Activated B cell treated with CpG ODN at 0.5 μM for 24 hours (primary cell): ENCODE measurements around the gene PAPPA. TPM values are rescaled to one million over a fixed set of nuclear protein-coding genes. Genes with fewer than 3 reads are reported as not detected.

Experiments used
- ATAC-seq: fragments of 200-7000 bp; cut with Tn5 transposase; one replicate; pipeline ENCODE4 v1.10.0; 2021; ENCODE audit warnings: low read depth, mild to moderate bottlenecking, moderate library complexity
- CTCF ChIA-PET: fragments of 350-600 bp; sonication (Branson Sonifier 250); formaldehyde crosslinking; loops from one replicate; lab custom pipeline; 2021; ENCODE audit warnings: antibody characterized with exemption; lab: Charles Lee
- POLR2A ChIA-PET: fragments of 350-600 bp; sonication (Branson Sonifier 250); formaldehyde crosslinking; loops from one replicate; lab custom pipeline; 2021; ENCODE audit warnings: antibody characterized with exemption; lab: Charles Lee
- DNase-seq: peaks from one replicate; pipeline ENCODE4 v3.0.0; 2022
- H3K27ac Mint-ChIP-seq: one replicate; pipeline ENCODE4 v1.8.0; 2020; ENCODE audit warnings: mixed read lengths
- H3K27me3 Mint-ChIP-seq: one replicate; pipeline ENCODE4 v1.8.0; 2021; ENCODE audit warnings: mixed read lengths
- H3K36me3 Mint-ChIP-seq: one replicate; pipeline ENCODE4 v1.8.0; 2021; ENCODE audit warnings: low read depth, mixed read lengths
- H3K4me1 Mint-ChIP-seq: one replicate; pipeline ENCODE4 v1.8.0; 2021; ENCODE audit warnings: mixed read lengths
- H3K4me3 Mint-ChIP-seq: one replicate; pipeline ENCODE4 v1.8.0; 2020; ENCODE audit warnings: mild to moderate bottlenecking, mixed read lengths
- H3K9me3 Mint-ChIP-seq: one replicate; pipeline ENCODE4 v1.8.0; 2020; ENCODE audit warnings: mixed read lengths
- intact Hi-C: fragments of 100-400 bp; cut with micrococcal nuclease; formaldehyde crosslinking; loops from one replicate; pipeline ENCODE4 v1.15.1; 2024
- total RNA-seq: library from RNA; stranded (reverse); gene quantifications from 2 replicates; pipeline ENCODE4 v1.2.3, GENCODE V29; 2022
- TF ChIP-seq, protein P1 (sequence below): fragments of 200-600 bp; IDR thresholded peaks from one replicate; pipeline ENCODE4 v1.8.0; 2022; ENCODE audit warnings: antibody characterized with exemption, mild to moderate bottlenecking

The PAPPA gene
- total RNA-seq, 1 donor from 2014 or later, result not detected

DNA sequence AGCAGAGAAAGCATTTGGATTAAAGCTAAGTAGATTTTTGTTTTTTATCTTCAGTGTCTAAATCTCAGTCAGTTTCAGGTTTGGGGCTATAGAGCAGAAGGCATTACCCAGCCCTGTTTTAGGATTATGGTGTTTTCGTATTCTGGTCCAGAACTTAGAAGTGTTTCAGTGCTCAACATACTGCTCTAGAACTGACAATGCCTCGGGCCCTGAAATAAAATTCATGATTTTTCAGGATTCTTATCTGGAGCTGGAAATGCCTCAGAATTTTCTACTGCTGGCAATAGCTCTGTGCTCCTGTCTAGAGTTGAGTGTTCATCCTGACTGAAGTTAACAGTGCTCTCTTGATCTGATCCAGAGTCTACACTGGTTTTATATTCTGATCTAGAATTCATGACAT is 163.9 kb downstream of the PAPPA start:
- intact Hi-C loops, result no loop called here
- ChIA-PET POLR2A (no interaction called here), CTCF (no interaction called here)
- no peaks in the 10 kb centered on the region for H3K36me3 Mint-ChIP-seq
- ATAC-seq (no peak), DNase-seq (no peak)
- no peak overlapping the region for H3K27ac Mint-ChIP-seq
- no peaks in the 10 kb centered on the region for H3K4me1 Mint-ChIP-seq
- TF ChIP-seq, protein P1, sequence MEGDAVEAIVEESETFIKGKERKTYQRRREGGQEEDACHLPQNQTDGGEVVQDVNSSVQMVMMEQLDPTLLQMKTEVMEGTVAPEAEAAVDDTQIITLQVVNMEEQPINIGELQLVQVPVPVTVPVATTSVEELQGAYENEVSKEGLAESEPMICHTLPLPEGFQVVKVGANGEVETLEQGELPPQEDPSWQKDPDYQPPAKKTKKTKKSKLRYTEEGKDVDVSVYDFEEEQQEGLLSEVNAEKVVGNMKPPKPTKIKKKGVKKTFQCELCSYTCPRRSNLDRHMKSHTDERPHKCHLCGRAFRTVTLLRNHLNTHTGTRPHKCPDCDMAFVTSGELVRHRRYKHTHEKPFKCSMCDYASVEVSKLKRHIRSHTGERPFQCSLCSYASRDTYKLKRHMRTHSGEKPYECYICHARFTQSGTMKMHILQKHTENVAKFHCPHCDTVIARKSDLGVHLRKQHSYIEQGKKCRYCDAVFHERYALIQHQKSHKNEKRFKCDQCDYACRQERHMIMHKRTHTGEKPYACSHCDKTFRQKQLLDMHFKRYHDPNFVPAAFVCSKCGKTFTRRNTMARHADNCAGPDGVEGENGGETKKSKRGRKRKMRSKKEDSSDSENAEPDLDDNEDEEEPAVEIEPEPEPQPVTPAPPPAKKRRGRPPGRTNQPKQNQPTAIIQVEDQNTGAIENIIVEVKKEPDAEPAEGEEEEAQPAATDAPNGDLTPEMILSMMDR, result no peak
- H3K27me3 Mint-ChIP-seq, result no peaks in the 10 kb centered on the region
- no peaks in the 10 kb centered on the region for H3K9me3 Mint-ChIP-seq
- H3K4me3 Mint-ChIP-seq, result no peak overlapping the region

DNA sequence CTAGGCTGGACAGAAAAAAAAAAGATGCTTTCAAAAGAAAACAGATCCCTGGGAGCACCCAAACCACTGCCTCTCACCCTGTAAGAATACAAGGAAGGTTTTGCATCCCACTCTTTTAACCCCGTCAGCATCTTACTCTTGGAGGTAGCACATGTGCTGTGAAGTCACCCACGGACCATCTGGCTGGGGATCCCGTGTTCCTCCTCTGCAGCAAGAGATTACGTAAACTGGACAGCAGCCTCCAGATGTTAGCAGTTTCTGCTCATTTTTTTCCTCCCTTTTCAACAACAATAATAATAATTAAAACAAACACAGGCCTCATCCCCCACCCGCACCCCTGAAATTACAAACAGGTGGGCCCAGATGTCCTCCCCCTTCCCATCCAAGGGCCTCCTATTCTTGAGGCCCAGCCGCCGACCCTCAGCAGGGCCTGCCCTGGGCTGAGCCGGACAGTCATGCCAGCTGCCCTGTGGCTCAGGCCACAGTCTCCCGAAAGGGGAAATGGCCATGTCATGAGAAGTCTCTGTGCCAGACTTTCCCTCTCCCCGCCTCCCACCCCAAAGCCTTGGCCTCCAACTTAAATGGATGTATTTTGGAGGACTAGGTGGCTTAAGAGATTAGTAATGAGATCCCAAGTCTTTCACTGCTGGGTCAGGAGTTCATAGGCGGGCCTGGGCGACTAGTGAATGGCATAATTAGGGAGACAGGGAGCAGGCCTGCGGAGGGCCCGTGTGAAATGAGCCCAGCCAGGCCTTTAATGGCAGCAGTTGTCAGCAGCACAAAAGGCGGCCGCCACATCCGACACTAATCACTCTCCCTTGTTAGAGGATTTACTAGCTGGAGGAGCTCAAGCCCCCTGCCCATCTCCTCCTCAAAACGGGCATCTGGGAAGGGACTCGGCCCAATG is 165.1 kb downstream of the PAPPA start:
- CTCF ChIA-PET, result no interaction called here
- DNase-seq (no peak), ATAC-seq (no peak)
- POLR2A ChIA-PET, result no interaction called here
- TF ChIP-seq, protein P1, result no peak
- H3K4me1 Mint-ChIP-seq, result no peaks in the 10 kb centered on the region
- no peaks in the 10 kb centered on the region for H3K36me3 Mint-ChIP-seq
- H3K27ac Mint-ChIP-seq, result no peak overlapping the region
- intact Hi-C loops, result no loop called here
- H3K27me3 Mint-ChIP-seq, result no peaks in the 10 kb centered on the region
- H3K9me3 Mint-ChIP-seq, result no peaks in the 10 kb centered on the region
- H3K4me3 Mint-ChIP-seq, result no peak overlapping the region

DNA sequence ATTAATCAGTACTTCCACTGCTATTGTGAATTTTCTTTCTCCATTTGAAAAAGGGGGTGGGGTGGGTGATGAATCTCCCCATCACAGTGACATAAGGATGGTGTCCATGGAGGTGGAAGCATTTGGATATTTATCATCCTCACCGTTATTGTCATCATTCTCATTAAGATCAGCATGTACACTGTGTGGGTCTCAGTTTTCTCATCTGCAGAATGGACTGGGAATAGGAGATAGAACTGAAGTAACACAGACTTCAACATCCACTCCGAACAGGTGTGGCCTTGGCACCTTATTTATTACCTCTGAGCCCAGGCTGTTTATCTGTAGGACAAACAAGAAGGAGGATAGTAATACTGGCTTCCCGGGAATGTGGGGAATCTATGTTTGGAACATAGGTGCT is 165.9 kb downstream of the PAPPA start:
- DNase-seq, result no peak
- H3K36me3 Mint-ChIP-seq, result no peaks in the 10 kb centered on the region
- intact Hi-C loops, result no loop called here
- CTCF ChIA-PET, result no interaction called here
- no peaks in the 10 kb centered on the region for H3K9me3 Mint-ChIP-seq
- TF ChIP-seq, protein P1, result no peak
- POLR2A ChIA-PET, result no interaction called here
- H3K4me3 Mint-ChIP-seq, result no peak overlapping the region
- ATAC-seq, result no peak
- no peaks in the 10 kb centered on the region for H3K27me3 Mint-ChIP-seq
- H3K27ac Mint-ChIP-seq, result no peak overlapping the region
- H3K4me1 Mint-ChIP-seq, result no peaks in the 10 kb centered on the region

DNA sequence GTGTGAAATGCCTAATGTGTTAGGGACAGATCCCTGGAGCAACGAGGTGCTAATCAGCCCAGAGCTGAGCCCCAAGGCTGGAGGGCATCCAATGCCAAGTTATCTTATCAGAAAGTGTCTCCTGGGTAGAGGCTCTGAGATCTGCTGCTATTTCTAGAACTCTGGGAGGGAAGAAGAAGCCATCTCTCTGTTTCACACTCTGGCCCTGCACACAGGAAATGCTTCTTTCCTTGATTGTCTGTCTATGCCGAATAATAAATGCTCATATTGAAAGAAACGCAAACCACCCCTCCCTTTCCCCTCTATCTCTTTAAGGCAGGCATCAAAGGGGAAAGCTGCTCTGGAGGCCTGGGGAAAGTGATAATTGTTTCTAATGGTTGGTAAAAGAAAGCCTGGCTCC is 166.7 kb downstream of the PAPPA start:
- no peaks in the 10 kb centered on the region for H3K36me3 Mint-ChIP-seq
- intact Hi-C loops, result no loop called here
- ChIA-PET POLR2A (no interaction called here), CTCF (no interaction called here)
- no peak overlapping the region for H3K27ac Mint-ChIP-seq
- DNase-seq, result no peak
- no peak overlapping the region for H3K4me3 Mint-ChIP-seq
- no peaks in the 10 kb centered on the region for H3K4me1 Mint-ChIP-seq
- no peak for ATAC-seq
- TF ChIP-seq, protein P1, result no peak
- H3K27me3 Mint-ChIP-seq, result no peaks in the 10 kb centered on the region
- H3K9me3 Mint-ChIP-seq, result no peaks in the 10 kb centered on the region

DNA sequence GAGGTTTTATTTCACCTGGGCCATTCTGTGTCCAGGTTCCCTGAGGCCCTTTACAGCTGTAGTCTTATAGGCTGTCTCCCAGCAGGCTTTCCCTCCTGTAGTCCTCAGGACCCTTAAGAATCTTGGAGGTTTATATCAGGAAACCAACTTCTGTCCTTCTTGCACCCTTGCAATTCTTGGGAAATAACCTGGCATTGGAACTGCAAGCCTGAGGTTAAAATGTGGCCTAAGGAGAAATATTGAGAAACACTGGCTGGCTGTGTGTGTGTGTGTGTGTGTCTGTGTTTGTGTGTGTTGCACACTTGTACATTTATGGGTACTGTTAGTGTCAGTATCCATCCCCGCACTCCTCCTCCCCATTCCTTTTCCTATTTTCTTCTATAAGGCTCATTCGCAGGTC is 168.9 kb downstream of the PAPPA start:
- Mint-ChIP-seq H3K27me3 (no peaks in the 10 kb centered on the region), H3K4me1 (no peaks in the 10 kb centered on the region), H3K4me3 (no peak overlapping the region), H3K27ac (no peak overlapping the region), H3K9me3 (no peaks in the 10 kb centered on the region), H3K36me3 (no peaks in the 10 kb centered on the region)
- ATAC-seq, result no peak
- no peak for DNase-seq
- TF ChIP-seq, protein P1, result no peak
- ChIA-PET POLR2A (no interaction called here), CTCF (no interaction called here)
- intact Hi-C loops, result no loop called here
